ENCODE data around the gene ABHD17A.

GRCh38 chr19:1925544-1925943 lies 40.2 kb upstream of the ABHD17A start:
- TF ChIP-seq CTCF (IDR thresholded peaks at IDR 0.05) (no peak), EZH2 (IDR thresholded peaks at IDR 0.05; ENCODE audit: borderline replicate concordance, insufficient read depth, low read depth, low read length, poor library complexity, severe bottlenecking) (no peak)

Data from B cell (primary cell).